HS-27A (cell line): ENCODE results near the gene RSBN1L.
"Not testable (repeated sequence)": the region's sequence is repeated elsewhere in the genome, so short reads cannot be mapped to it uniquely, and the experiment has no call there.

Experiments used
- DNase-seq: peaks from one replicate; pipeline ENCODE4 v3.0.0-alpha.2; 2012; ENCODE audit warnings: low read depth, missing footprints

RSBN1L gene

GRCh38 chr7:77770316-77770715 lies 74.1 kb downstream of the RSBN1L start:
- no peak for DNase-seq

- no peak for DNase-seq
Measured at GRCh38 chr7:77771901-77772300, 75.6 kb downstream of the RSBN1L start.

- DNase-seq: no peak
Measured at GRCh38 chr7:77778535-77778934, 82.3 kb downstream of the RSBN1L start.

DNA sequence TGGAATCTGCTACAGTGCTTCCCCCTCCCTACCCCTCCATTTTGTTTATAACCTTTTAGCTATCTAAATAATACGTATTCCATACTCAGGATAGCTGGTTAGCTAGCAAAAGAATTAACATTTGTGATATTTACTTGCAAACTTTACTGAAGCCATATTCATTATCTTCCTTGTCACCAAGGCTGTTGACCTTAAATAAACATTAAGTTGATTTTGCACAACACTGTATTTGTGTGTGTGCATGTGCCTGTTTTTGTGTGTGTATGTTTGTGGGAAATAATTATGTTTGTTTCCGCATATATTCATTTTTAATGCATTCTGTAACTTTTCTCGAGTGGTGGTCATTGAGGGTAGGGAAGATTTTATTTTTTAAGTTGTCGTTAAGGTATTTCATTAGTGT lies 86.1 kb downstream of the RSBN1L start:
- no peak for DNase-seq

GRCh38 chr7:77783111-77783510 lies 86.9 kb downstream of the RSBN1L start:
- no peak for DNase-seq

DNA sequence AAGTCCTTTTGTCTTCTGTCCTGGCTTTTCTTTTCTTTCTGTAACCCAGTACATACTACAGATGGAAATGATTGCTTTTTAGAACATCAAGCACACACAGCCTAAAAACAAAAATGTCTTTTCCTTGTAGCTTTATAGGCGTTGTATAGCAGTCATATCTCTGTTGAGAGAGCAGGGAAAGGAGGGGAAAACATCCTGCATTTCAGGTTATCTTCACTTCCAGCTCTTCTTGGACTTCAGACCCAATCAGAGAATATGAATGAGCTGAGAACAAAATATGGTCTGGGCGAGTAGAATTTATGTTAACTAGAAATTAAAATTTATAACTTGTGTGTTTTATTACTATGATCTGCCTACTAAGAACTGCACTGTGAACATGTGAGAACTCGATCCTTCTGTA lies 87.3 kb downstream of the RSBN1L start:
- no peak for DNase-seq

- DNase-seq: not testable (repeated sequence)
Measured at GRCh38 chr7:77784426-77784825, 88.2 kb downstream of the RSBN1L start.

GRCh38 chr7:77786018-77786417 lies 89.8 kb downstream of the RSBN1L start:
- DNase-seq: no peak

- DNase-seq: no peak
Measured at GRCh38 chr7:77786741-77787140, 90.5 kb downstream of the RSBN1L start.

DNA sequence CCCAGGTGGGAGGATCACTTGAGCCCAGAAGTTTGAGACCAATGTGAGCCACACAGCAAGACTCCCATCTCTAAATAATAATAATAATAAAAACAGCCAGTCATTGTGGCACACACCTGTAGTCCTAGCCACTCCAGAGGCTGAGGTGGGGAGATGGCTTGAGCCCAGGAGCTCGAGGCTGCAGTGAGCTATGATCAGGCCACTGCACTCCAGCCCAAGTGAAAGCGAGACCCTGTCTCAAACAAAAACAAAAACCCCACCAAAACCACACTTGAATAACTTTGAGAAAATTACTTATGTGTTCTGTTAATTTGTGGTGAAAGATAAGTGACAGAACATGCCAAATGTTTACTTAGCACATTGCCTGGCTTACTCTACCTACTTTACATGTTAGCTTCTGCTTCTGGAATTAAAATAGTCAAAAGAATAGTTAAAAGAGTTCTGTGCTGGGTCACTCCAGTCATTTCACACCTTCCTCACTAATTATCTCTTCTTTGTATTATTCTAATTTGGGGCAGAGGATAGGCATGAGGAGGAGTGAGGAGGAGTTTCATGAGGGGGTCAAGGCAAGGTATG lies 92.2 kb downstream of the RSBN1L start:
- no peak for DNase-seq

DNA sequence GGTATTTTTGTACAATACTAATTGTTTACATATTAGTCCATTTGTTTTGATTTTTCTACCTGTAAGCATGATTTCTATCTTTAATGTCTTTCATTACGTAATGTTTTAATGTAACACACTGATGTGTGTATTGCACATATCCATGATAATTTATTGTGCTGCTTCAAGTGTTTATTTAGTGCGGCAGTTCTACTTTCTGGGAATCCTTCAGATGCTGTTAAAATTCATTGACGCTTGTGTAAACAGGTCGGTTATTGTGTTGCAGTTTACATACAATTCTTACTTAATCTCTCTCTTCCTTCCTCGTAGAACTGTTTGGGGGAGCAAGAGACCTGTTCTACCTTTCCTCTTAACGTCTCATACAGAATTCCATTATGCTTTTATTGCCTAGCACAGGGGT lies 95.1 kb downstream of the RSBN1L start:
- DNase-seq: no peak

- DNase-seq: no peak
Measured at GRCh38 chr7:77791956-77792355, 95.7 kb downstream of the RSBN1L start.

GRCh38 chr7:77794000-77794399 lies 97.7 kb downstream of the RSBN1L start:
- DNase-seq: no peak

- no peak for DNase-seq
Measured at GRCh38 chr7:77796109-77796508, 99.8 kb downstream of the RSBN1L start.

GRCh38 chr7:77796960-77797359 lies 100.7 kb downstream of the RSBN1L start:
- no peak for DNase-seq

DNA sequence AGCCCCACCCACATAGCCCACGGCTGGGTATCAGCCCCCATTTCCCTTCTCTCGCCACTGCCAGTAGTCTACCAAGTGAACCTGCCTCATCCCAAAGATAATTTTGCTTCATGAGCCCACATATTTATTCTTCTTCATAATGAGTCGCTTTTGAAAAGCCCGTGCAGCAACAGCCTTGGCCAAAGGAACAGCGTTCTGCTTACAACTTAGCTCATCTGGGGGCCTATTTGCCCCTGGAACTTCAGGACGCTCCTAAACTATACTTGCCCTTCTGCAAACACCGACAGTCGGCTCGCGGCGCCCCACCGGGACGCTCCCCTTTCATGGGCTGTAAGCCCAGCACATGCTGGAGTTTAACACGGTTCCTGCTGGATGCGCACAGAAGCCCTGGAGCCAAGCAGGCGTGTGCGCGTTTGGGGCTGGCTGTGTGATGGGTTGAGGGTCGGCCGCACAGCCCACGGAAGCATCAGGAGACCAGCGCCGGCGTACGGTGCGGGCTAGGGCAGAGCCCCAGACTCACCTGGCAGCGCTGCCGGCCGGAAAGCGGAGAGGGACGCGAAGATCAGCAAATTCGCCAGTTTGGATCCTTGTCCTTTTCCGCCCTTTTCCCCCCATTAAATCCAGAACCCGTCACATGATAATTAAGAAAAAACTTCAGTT lies 101.6 kb downstream of the RSBN1L start:
- DNase-seq: no peak

DNA sequence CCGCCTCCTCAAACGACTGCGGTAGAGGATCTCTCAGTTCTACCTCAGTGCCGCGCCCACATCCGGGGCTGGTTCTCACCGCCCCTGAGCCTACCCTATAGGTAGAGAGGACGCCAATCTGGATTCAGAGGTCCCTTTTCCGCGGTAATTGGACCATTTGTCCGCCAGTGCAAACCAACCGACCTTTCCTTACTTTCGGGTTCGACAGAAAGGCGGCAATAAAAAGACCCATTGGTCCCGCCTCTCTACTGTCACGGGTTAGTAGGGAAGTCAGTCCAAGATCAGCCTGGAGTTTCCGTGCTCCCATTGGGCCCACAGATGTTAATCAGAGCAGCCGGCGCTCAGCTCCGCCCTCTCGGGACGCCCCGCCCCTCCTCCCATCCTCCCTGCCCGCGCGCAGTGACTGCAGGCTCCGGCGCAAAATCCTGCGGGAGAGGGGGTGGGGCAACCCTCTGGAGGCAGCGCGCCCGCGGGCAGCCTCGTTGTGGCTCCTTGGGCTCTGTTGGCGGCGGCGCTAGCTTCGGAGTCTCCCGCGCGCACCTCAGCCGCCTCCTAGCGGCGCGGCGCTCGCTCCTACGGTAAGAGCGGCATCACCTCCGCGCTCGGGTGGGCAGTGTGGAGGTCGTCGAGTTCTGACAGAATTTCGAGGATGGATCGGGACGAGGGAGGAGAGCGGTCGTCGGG lies 102.3 kb downstream of the RSBN1L start, which contains the start of the genes PHTF2 and TMEM60:
TSS of gene PHTF2 (plus strand) at position 380 of the 684 bp plus-strand sequence.
TSS of gene TMEM60 (minus strand) at position 41 of the 684 bp plus-strand sequence. CDS start 4,061 bp downstream, outside the sequence.
- peak; percentile 97 for DNase-seq

GRCh38 chr7:77799078-77799964 lies 103.1 kb downstream of the RSBN1L start:
- DNase-seq: no peak

GRCh38 chr7:77800158-77800557 lies 103.9 kb downstream of the RSBN1L start:
- DNase-seq: no peak

GRCh38 chr7:77800730-77801129 lies 104.5 kb downstream of the RSBN1L start:
- no peak for DNase-seq

DNA sequence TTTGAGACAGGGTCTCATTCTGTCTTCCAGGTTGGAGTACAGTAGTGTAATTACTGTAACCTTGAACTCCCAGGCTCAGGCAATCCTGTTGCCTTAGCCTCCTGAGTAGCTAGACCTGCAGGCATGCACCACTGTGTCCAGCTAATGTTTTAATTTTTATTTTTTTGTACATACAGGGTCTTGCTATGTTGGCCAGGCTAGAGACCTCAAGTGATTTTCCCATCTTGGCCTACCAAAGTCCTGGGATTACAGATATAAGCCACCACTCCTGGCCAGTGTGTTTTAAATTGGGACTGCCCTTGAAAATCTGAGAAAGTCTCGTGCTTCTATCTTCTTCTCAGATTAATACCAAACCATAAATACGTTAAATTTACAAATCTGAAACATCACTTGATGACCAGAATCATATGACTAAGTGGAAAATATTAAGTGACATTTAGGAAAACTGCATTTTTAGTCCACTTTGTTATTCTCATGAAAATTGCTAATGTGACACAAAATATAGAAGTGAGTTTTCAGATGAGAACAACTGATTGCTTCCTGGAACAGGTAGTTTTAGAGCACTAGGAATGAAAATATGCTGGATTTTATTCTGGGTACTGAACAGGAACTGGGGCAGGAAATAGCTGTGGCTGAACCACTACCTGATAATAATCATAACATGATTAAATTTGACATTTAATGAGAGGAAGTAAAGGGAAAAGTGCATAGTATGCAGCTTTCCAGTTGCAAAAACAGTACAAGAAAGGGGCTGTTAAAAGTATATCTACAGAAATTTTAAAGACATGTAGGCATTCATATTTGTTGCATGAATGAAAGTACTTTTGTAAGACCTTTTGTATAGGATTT lies 106.5 kb downstream of the RSBN1L start:
- no peak for DNase-seq
